ENCODE results near the gene PPP1R3D. TPM values are rescaled to one million over a fixed set of nuclear protein-coding genes. Genes with fewer than 3 reads are reported as not detected.

The PPP1R3D gene
- polyA plus RNA-seq, 1 experiment = 3.1 TPM

- Histone ChIP-seq H3K27ac (ENCODE audit: low read depth, low read length) (no peak overlapping the region), H3K4me3 (ENCODE audit: low read depth, low read length) (no peak overlapping the region), H3K9me3 (ENCODE audit: control insufficient read depth, insufficient read depth, low read length) (peaks cover 2% of the 10 kb centered on the region; the same call in 1 of the 2 replicates), H3K27me3 (ENCODE audit: control insufficient read depth, insufficient read depth, low read length) (no peaks in the 10 kb centered on the region)
- TF ChIP-seq CTCF (IDR thresholded peaks at IDR 0.05; ENCODE audit: low read depth, low read length) = no peak
- ChIA-PET POLR2A (no interaction called here), CTCF (interaction anchor here (0.9 to 1.2 kb wide), 2 partner anchors 10 to 113 kb away, joined by 3 to 6 read pairs; no protein-coding TSS in a partner anchor)
- DNase-seq (ENCODE audit: low read depth, low spot score) = no peak
These were observed 4.6 kb upstream of the PPP1R3D start for GRCh38 chr20:59944726-59945125.

- Histone ChIP-seq H3K9me3 (ENCODE audit: control insufficient read depth, insufficient read depth, low read length) (peaks cover 7% of the 10 kb centered on the region; the same call in 1 of the 2 replicates), H3K27ac (ENCODE audit: low read depth, low read length) (no peak overlapping the region), H3K4me3 (ENCODE audit: low read depth, low read length) (no peak overlapping the region), H3K27me3 (ENCODE audit: control insufficient read depth, insufficient read depth, low read length) (no peaks in the 10 kb centered on the region)
- TF ChIP-seq CTCF (IDR thresholded peaks at IDR 0.05; ENCODE audit: low read depth, low read length) = no peak
- no peak for DNase-seq (ENCODE audit: low read depth, low spot score)
- CTCF ChIA-PET = no interaction called here
- POLR2A ChIA-PET = no interaction called here
These were observed 2.1 kb upstream of the PPP1R3D start for GRCh38 chr20:59942245-59942644.

GRCh38 chr20:59940956-59941294 lies 820 bp upstream of the PPP1R3D start:
- H3K9me3 ChIP-seq (ENCODE audit: control insufficient read depth, insufficient read depth, low read length) = peaks cover 7% of the 10 kb centered on the region; the same call in 1 of the 2 replicates
- ChIA-PET POLR2A (no interaction called here), CTCF (interaction anchor here (0.9 to 3.3 kb wide), 6 partner anchors 8 to 197 kb away, joined by 3 to 10 read pairs (median 3); no protein-coding TSS in a partner anchor)
- peak overlapping the region; percentile 97 for H3K27ac ChIP-seq (ENCODE audit: low read depth, low read length)
- TF ChIP-seq CTCF (IDR thresholded peaks at IDR 0.05; ENCODE audit: low read depth, low read length) = no peak
- H3K27me3 ChIP-seq (ENCODE audit: control insufficient read depth, insufficient read depth, low read length) = no peaks in the 10 kb centered on the region
- no peak for DNase-seq (ENCODE audit: low read depth, low spot score)
- H3K4me3 ChIP-seq (ENCODE audit: low read depth, low read length) = peak overlapping the region; percentile 89

GRCh38 chr20:59939879-59940128 lies 301 bp downstream of the PPP1R3D start:
- CTCF ChIA-PET = interaction anchor here (0.9 to 3.3 kb wide), 7 partner anchors 9 to 123 kb away, joined by 3 to 10 read pairs (median 3); no protein-coding TSS in a partner anchor
- peak overlapping the region; percentile 71 for H3K4me3 ChIP-seq (ENCODE audit: low read depth, low read length)
- H3K27me3 ChIP-seq (ENCODE audit: control insufficient read depth, insufficient read depth, low read length) = no peaks in the 10 kb centered on the region
- no peak for DNase-seq (ENCODE audit: low read depth, low spot score)
- H3K27ac ChIP-seq (ENCODE audit: low read depth, low read length) = peak overlapping the region; percentile 83
- TF ChIP-seq CTCF (IDR thresholded peaks at IDR 0.05; ENCODE audit: low read depth, low read length) = no peak
- POLR2A ChIA-PET = interaction anchor here (0.6 to 1.0 kb wide), 4 partner anchors 106 to 1554 kb away, joined by 3 to 5 read pairs (median 3); no protein-coding TSS in a partner anchor
- H3K9me3 ChIP-seq (ENCODE audit: control insufficient read depth, insufficient read depth, low read length) = peaks cover 7% of the 10 kb centered on the region; the same call in 1 of the 2 replicates

GRCh38 chr20:59939052-59939878 lies 840 bp downstream of the PPP1R3D start:
- ChIA-PET POLR2A (interaction anchor here (0.6 to 0.7 kb wide), 2 partner anchors 1239 to 1555 kb away, joined by 3 read pairs; no protein-coding TSS in a partner anchor), CTCF (interaction anchor here (0.9 to 3.3 kb wide), 8 partner anchors 8 to 124 kb away, joined by 3 to 10 read pairs (median 3); no protein-coding TSS in a partner anchor)
- TF ChIP-seq CTCF (IDR thresholded peaks at IDR 0.05; ENCODE audit: low read depth, low read length) = no peak
- Histone ChIP-seq H3K27ac (ENCODE audit: low read depth, low read length) (peak overlapping the region; percentile 83), H3K9me3 (ENCODE audit: control insufficient read depth, insufficient read depth, low read length) (peaks cover 7% of the 10 kb centered on the region; the same call in 1 of the 2 replicates), H3K4me3 (ENCODE audit: low read depth, low read length) (peak overlapping the region; percentile 71), H3K27me3 (ENCODE audit: control insufficient read depth, insufficient read depth, low read length) (no peaks in the 10 kb centered on the region)
- DNase-seq (ENCODE audit: low read depth, low spot score) = no peak
